ENCODE data around the gene EEIG1.

DNA sequence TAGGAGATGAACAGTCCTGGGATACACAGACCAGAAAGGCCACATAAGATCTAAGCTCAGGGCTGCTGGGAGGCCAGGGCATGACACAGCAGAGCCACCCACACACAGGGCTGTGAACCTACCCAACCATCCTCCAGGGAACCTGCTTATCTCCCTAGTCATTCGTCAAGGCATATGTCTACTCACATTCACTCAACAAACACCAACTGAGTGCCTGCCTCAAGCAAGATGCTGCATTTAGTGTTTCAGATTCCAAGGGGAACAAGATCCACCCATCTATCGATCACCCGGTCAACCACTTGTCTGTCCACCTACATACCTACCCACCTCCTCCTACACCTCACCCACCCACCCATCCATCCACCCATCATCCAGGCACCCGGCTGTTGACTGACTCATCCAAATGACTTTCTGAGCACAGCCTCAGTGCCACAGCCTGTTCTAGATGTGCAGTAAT, 45.0 kb downstream of the EEIG1 start:
- TF ChIP-seq, protein P1, sequence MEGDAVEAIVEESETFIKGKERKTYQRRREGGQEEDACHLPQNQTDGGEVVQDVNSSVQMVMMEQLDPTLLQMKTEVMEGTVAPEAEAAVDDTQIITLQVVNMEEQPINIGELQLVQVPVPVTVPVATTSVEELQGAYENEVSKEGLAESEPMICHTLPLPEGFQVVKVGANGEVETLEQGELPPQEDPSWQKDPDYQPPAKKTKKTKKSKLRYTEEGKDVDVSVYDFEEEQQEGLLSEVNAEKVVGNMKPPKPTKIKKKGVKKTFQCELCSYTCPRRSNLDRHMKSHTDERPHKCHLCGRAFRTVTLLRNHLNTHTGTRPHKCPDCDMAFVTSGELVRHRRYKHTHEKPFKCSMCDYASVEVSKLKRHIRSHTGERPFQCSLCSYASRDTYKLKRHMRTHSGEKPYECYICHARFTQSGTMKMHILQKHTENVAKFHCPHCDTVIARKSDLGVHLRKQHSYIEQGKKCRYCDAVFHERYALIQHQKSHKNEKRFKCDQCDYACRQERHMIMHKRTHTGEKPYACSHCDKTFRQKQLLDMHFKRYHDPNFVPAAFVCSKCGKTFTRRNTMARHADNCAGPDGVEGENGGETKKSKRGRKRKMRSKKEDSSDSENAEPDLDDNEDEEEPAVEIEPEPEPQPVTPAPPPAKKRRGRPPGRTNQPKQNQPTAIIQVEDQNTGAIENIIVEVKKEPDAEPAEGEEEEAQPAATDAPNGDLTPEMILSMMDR (IDR thresholded peaks at IDR 0.05): no peak
- TF ChIP-seq POLR2A (IDR thresholded peaks at IDR 0.05) (no peak), EP300 (IDR thresholded peaks at IDR 0.05) (no peak)

Data from tibial nerve (tissue), 4 donors.